Coronary artery (tissue), 2 donors: ENCODE results near the gene KLHL30.
A peak's percentile ranks its signal among the peaks of the same experiment; 100 is the strongest.

Source experiments
- DNase-seq: peaks from one replicate; pipeline ENCODE4 v3.0.0-alpha.2; 2017; ENCODE audit warnings: low spot score
- H3K27ac ChIP-seq, 2 donors: fragments of 200-600 bp; sonication (generic); one replicate each; pipeline ENCODE4 v1.5.1; 2016 to 2019
- H3K4me3 ChIP-seq: fragments of 200-600 bp; sonication (generic); 2 replicates; pipeline ENCODE4 v1.5.1; 2016; ENCODE audit warnings: mild to moderate bottlenecking, moderate library complexity
- CTCF ChIP-seq: fragments of 200-600 bp; sonication (generic); IDR thresholded peaks from one replicate; pipeline ENCODE4 v1.5.1; 2019; ENCODE audit warnings: antibody characterized with exemption

The KLHL30 gene

GRCh38 chr2:238123991-238124470 is 14.4 kb upstream of the KLHL30 start:
- Histone ChIP-seq H3K4me3 (no peak overlapping the region), H3K27ac (no peak overlapping the region)
- TF ChIP-seq CTCF = no peak
- no peak for DNase-seq

- DNase-seq = no peak
- no peak for TF ChIP-seq CTCF
- Histone ChIP-seq H3K4me3 (no peak overlapping the region), H3K27ac (no peak overlapping the region)
These were observed 13.9 kb upstream of the KLHL30 start for GRCh38 chr2:238124488-238125126.

GRCh38 chr2:238125127-238125885 is 13.2 kb upstream of the KLHL30 start:
- Histone ChIP-seq H3K27ac (no peak overlapping the region), H3K4me3 (no peak overlapping the region)
- DNase-seq = no peak
- no peak for TF ChIP-seq CTCF

- no peak overlapping the region for H3K4me3 ChIP-seq
- H3K27ac ChIP-seq = no peak overlapping the region
- no peak for TF ChIP-seq CTCF
- DNase-seq = no peak
These were observed 12.1 kb upstream of the KLHL30 start for GRCh38 chr2:238126338-238126737.

GRCh38 chr2:238126775-238127164 is 11.7 kb upstream of the KLHL30 start:
- TF ChIP-seq CTCF = no peak
- Histone ChIP-seq H3K27ac (no peak overlapping the region), H3K4me3 (no peak overlapping the region)
- DNase-seq = no peak

GRCh38 chr2:238127165-238128060 is 11.1 kb upstream of the KLHL30 start:
- DNase-seq = no peak
- Histone ChIP-seq H3K4me3 (peak overlapping the region; percentile 52), H3K27ac (no peak overlapping the region)
- no peak for TF ChIP-seq CTCF
